CD4-positive, alpha-beta T cell treated with Interleukin-15 for 1 hour (primary cell): ENCODE data around the gene POLR3E.
A peak's percentile ranks its signal among the peaks of the same experiment; 100 is the strongest.

Experiments
- DNase-seq: peaks from one replicate; pipeline ENCODE4 v3.0.0-alpha.2; 2020

POLR3E gene

GRCh38 chr16:22369221-22369811, 72.1 kb downstream of the POLR3E start:
- DNase-seq, result no peak

DNA sequence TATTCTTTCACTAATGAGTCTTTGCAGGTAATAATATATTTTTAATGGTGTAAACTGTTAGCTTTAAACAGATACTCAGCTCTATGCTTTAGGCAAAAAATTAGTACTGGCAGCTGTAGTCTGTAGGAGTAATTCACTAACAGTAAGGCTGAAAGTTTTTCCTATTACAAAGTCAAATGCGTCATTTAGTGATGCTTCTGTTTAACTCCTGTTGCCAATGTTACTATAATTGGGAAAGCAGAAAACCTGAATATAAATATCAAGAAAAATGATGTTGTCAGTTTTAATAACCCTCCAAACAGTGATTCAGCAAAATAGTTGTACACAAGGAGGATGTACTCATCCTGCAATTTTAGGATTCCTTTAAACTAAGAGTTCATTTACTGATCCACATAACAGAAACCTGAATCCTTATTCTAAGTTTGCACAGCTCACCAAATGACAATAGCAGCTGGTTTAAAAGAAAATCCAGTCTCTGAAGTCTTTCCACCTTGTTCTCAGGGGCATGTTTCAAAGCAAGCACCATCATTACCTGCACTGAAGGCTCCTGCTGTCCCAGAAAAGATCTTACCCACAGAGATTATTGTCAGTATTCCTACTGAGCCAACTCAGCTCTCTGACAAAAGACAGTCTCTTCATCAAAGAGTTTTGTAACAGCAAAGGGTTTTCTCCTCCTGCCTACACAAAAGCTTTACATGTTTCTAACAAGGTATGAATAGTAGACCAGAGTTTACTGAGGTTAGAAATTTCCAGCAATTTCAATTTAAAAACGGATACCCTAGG, 73.0 kb downstream of the POLR3E start:
- DNase-seq, result no peak

DNA sequence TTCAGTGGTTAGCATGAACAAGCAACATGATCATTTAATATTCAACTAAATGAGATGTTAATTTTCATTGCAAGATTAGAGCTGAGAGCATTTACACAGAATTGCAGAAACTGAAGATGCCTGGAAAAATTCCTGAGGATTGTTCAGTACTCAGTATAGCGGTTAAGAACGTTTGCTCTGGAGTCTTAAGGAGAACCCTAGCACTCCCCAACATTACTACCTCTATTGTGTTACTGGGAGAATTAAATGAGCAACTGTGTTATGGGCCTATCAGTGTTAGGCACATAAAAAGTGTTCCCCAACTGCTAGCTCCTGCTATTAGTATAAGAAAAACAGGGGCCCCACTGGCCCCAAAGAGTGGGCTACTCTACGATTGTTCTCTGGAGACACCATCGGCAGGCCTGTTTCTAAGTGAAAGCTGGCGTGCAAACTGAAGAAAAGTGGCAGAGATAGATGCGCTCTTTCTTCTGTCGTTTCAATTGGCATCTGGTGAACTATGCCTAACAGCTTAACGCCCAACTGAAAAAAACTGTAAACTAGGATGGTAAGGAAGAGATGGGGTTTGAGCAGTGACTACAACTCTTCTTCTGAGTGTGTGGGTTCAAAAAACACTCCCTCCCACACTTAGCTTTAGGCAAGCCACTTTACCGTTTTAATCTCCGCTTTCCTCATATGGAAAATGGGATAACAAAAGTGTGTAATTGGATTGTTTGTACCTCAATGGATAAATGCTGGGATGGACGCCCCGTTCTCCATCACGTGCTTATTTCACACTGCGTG, 75.9 kb downstream of the POLR3E start:
- DNase-seq, result no peak

DNA sequence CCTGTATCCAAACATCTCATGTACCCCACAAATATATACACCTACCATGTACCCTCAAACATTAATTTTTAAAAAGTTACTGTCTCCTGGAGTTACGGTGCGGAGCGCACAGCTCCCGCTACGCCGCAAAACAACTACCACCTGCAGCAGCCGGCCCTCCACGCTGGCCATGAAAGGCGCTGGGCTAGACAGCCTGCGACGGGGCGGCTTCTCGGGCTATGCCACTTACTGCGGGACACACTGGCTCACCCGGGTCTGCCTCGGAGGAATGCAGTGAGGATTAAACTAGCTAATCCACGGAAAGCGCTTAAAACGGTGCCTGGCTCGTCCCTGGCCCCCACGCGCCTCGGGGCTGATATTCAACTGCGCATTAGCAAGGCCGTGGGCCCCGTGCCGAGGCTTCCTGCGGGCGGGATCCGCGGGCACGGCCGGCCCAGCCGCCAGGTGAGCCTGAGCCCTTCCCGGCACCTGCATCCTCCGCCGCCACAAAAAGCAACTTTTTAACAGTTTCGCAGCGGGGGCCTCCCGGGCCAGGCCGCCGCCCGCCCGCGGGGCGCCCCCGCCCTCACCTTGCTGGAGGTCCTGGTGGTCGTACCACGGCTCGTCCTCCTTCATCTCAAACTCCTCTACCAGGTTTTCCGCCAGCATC, 76.6 kb downstream of the POLR3E start:
- DNase-seq, result peak; percentile 20

- peak; percentile 98 for DNase-seq
Measured at GRCh38 chr16:22374311-22375116, 77.3 kb downstream of the POLR3E start, which contains the start of gene CDR2. CDR2 (minus strand) TSS chr16:22374619; CDS start chr16:22374309, 310 bp downstream.

GRCh38 chr16:22375117-22375962, 78.1 kb downstream of the POLR3E start:
- DNase-seq, result no peak

DNA sequence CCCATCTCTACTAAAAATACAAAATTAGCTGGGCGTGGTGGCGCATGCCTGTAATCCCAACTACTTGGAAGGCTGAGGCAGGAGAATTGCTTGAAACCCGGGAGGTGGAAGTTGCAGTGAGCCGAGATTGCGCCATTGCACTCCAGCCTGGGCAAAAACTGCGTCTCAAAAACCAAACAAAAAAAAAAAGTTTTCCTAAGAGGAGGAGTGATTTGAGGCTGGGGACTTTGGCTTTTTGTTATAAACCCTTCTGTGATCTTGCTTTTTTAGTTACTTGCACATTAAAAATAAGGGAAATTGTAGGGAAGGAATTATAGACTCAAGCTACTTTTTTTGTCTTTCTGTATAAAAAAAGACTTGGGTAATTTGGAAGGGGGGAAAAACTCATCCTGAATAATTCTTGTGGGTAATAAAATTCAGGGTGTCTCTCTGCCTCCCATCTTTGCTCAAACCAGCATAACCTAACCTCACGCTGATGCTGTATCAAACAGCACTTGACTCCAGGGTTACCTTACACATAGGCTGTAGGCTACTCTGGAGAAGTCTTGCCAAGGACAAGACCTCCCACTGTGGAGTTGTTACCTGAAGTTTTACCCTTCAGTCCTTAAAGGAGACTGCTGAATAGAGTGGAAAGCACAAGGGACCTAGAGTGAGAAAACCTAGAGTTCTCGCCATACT, 78.9 kb downstream of the POLR3E start:
- DNase-seq, result no peak

DNA sequence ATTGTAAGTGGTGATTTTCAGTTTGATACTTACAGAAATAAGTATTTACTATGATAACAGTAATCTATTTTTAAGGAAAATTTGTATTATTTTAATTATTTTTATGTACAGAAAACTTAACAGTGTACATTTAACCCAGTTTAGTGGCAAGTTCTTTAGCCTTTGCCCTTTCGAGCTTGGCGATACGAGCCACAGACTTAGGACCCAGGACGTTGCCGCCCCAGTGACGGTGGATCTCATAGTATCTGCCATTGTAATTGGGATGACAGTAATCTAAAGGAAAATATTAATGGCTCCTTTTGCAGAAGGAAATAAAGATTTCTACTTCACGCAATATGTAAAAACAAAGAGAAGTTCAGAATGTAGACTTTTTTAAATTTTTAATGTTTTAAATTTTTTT, 82.4 kb downstream of the POLR3E start:
- DNase-seq, result no peak

DNA sequence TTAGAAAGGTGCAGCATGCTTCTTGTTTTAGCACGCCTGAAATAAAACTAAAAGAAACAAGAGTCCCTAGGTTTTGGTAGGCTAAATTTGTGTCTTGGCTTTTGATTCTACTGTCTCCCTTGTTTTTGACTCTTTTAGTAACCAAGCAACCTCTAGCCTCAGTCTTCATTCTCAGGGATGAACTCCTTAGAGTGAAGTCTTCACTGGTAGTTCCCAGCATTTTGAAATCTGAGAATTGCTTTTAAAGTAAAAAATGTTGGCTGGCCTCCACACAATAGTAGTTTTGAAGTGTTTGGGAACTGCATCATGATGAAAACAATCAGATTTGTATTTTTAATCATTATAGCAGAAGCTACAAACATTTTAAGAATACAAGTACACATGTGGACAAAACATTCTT, 83.3 kb downstream of the POLR3E start:
- DNase-seq, result no peak

GRCh38 chr16:22381392-22381791, 84.2 kb downstream of the POLR3E start:
- no peak for DNase-seq

DNA sequence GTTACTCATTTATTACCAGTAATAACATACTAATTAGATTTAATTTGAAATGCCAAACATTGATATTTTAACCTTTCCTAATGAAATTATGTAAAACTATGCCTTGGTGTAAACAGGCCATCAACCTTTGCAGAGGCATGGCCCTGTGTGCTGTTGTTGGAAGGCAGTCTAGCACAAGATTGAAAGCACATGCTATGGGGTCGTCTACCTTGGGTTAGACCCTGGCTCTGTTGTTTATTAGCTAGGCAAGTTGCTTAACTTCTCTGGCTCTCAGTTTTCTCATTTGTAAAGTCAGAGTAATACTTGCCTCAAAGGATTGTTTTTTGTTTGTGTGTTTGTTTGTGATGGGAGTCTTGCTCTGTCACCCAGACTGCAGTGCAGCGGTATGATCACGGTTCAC, 86.6 kb downstream of the POLR3E start:
- no peak for DNase-seq
